SK-N-SH (cell line): ENCODE measurements around the gene CASP5.

Source experiments
- CTCF ChIP-seq: fragments of 200-600 bp; sonication (generic); IDR thresholded peaks from 2 replicates; pipeline ENCODE4 v1.6.1; 2017; ENCODE audit warnings: antibody characterized with exemption, mild to moderate bottlenecking, moderate library complexity
- EZH2phosphoT487 ChIP-seq: fragments of 200-600 bp; sonication (generic); IDR thresholded peaks from 2 replicates; pipeline ENCODE4 v1.6.1; 2017; ENCODE audit warnings: low read depth, mixed run types, mild to moderate bottlenecking, antibody characterized with exemption, moderate library complexity, borderline replicate concordance
- FOSL2 ChIP-seq: IDR thresholded peaks from 2 replicates; pipeline ENCODE4 v1.4.0; 2012; ENCODE audit warnings: low read depth, mild to moderate bottlenecking, moderate library complexity, borderline replicate concordance
- IRF3 ChIP-seq: fragments of 150-350 bp; IDR thresholded peaks from 2 replicates; pipeline ENCODE4 v1.6.1; 2016; ENCODE audit warnings: mild to moderate bottlenecking, low read depth, low read length
- JUND ChIP-seq: IDR thresholded peaks from 2 replicates; pipeline ENCODE4 v1.4.0; 2012
- NFIC ChIP-seq: IDR thresholded peaks from 2 replicates; pipeline ENCODE4 v1.4.0; 2012; ENCODE audit warnings: borderline replicate concordance
- NRF1 ChIP-seq: IDR thresholded peaks from 2 replicates; pipeline ENCODE4 v1.6.1; 2012; ENCODE audit warnings: low read depth, mild to moderate bottlenecking, low read length
- RAD21 ChIP-seq: IDR thresholded peaks from 2 replicates; pipeline ENCODE4 v1.6.1; 2012; ENCODE audit warnings: mild to moderate bottlenecking, low read length
- TAF1 ChIP-seq: IDR thresholded peaks from 2 replicates; pipeline ENCODE4 v1.6.1; 2012; ENCODE audit warnings: low read depth, mild to moderate bottlenecking, low read length, moderate library complexity, borderline replicate concordance
- TEAD4 ChIP-seq: IDR thresholded peaks from 2 replicates; pipeline ENCODE4 v1.4.0; 2012; ENCODE audit warnings: mild to moderate bottlenecking, borderline replicate concordance; ENCODE audit not compliant: insufficient read depth

GRCh38 chr11:105049481-105049880 is 26.5 kb upstream of the CASP5 start:
- TF ChIP-seq TEAD4 = no peak
- no peak for TF ChIP-seq CTCF
- TF ChIP-seq RAD21 = no peak
- no peak for TF ChIP-seq TAF1
- TF ChIP-seq EZH2phosphoT487 = no peak
- TF ChIP-seq NFIC = no peak
- no peak for TF ChIP-seq IRF3
- no peak for TF ChIP-seq NRF1
- TF ChIP-seq JUND = no peak
- no peak for TF ChIP-seq FOSL2
